Stimulated activated CD4-positive, alpha-beta T cell treated with anti-CD3 and anti-CD28 coated beads, TNF-alpha, amount 100 ng/mL, for 1 hour (primary cell): Measurements from ENCODE around the gene OR10R2.
"Not testable (repeated sequence)": the region's sequence is repeated elsewhere in the genome, so short reads cannot be mapped to it uniquely, and the experiment has no call there.

Source experiments
- DNase-seq, 3 donors: peaks; one replicate each; pipeline ENCODE4 v3.0.0-alpha.2; 2020; ENCODE audit warnings: low read depth in 3 of 3, low spot score in 1 of 3

Gene OR10R2

GRCh38 chr1:158471920-158472319 is at the start of gene OR10R2:
OR10R2 (plus strand) TSS chr1:158472220; CDS start chr1:158472326, 106 bp downstream.
- no peak for DNase-seq

GRCh38 chr1:158425027-158425426 is 47.0 kb upstream of the OR10R2 start:
- DNase-seq: no peak

GRCh38 chr1:158426137-158426536 is 45.9 kb upstream of the OR10R2 start, which contains the start of gene OR10K2:
OR10K2 (minus strand) TSS chr1:158426237; CDS start chr1:158420866, 5,371 bp downstream.
- no peak for DNase-seq

GRCh38 chr1:158430163-158430562 is 41.9 kb upstream of the OR10R2 start:
- DNase-seq: not testable (repeated sequence)

GRCh38 chr1:158434741-158435140 is 37.3 kb upstream of the OR10R2 start:
- DNase-seq: no peak

GRCh38 chr1:158445376-158445775 is 26.6 kb upstream of the OR10R2 start:
- no peak for DNase-seq

- DNase-seq: no peak
Measured at GRCh38 chr1:158454537-158454936, 17.5 kb upstream of the OR10R2 start.

GRCh38 chr1:158457246-158457645 is 14.8 kb upstream of the OR10R2 start:
- no peak for DNase-seq

GRCh38 chr1:158458263-158458662 is 13.8 kb upstream of the OR10R2 start:
- no peak for DNase-seq

GRCh38 chr1:158461534-158461933 is 10.5 kb upstream of the OR10R2 start, which contains the start of gene OR10K1:
OR10K1 (plus strand) TSS chr1:158461834; CDS start chr1:158465562, 3,728 bp downstream.
- no peak for DNase-seq

GRCh38 chr1:158485455-158485854 is 13.4 kb downstream of the OR10R2 start:
- DNase-seq: no peak

- DNase-seq: no peak
Measured at GRCh38 chr1:158491316-158491715, 19.3 kb downstream of the OR10R2 start.

- DNase-seq: no peak
Measured at GRCh38 chr1:158493054-158493453, 21.0 kb downstream of the OR10R2 start.

- DNase-seq: no peak
Measured at GRCh38 chr1:158494796-158495195, 22.8 kb downstream of the OR10R2 start.

GRCh38 chr1:158496374-158496773 is 24.4 kb downstream of the OR10R2 start:
- no peak for DNase-seq

- peak in 1 of 3 donors; percentile 19 for DNase-seq
Measured at GRCh38 chr1:158506369-158506987, 34.5 kb downstream of the OR10R2 start.

- DNase-seq: no peak
Measured at GRCh38 chr1:158507511-158507910, 35.5 kb downstream of the OR10R2 start.

- DNase-seq: no peak
Measured at GRCh38 chr1:158509471-158510156, 37.6 kb downstream of the OR10R2 start.

- no peak for DNase-seq
Measured at GRCh38 chr1:158516966-158517365, 44.9 kb downstream of the OR10R2 start.

- no peak for DNase-seq
Measured at GRCh38 chr1:158520021-158520420, 48.0 kb downstream of the OR10R2 start.

- no peak for DNase-seq
Measured at GRCh38 chr1:158520955-158521665, 49.1 kb downstream of the OR10R2 start.

- no peak for DNase-seq
Measured at GRCh38 chr1:158521666-158522058, 49.6 kb downstream of the OR10R2 start.
